ENCODE measurements around the gene PHAX.
A peak's percentile ranks its signal among the peaks of the same experiment; 100 is the strongest.

The PHAX gene

DNA sequence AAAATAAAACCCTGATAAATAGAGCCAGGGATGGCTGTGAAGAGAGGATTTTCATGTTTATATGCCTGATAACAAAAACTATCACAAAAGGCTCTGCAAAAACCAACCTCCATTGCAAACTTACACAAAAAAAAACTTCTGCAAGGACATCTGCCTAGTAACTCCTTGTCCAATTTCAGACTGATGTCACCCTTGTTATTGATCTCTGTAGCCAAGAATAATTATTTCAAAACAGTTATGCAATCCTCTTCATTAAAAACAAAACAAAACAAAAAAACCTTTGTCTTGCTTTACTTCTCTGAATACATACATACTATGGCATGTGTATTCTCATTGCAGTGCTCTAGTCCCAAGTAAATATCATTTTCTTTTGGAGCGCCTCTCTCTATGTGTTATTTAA is 49.7 kb downstream of the PHAX start:
- Histone ChIP-seq H3K27me3 (ENCODE audit: insufficient read depth, poor library complexity, severe bottlenecking) (no peaks in the 10 kb centered on the region), H3K4me3 (replicated peaks; ENCODE audit: insufficient read depth, low read length) (no peak overlapping the region), H3K27ac (replicated peaks) (no peak overlapping the region)
- no peak for DNase-seq (ENCODE audit: low read depth in 1 of 2, low spot score in 1 of 2)
- TF ChIP-seq POLR2AphosphoS5 (IDR thresholded peaks at IDR 0.05; ENCODE audit: low read depth) (no peak), SPI1 (IDR thresholded peaks at IDR 0.05; ENCODE audit: borderline replicate concordance, low read depth) (no peak), GABPA (IDR thresholded peaks at IDR 0.05; ENCODE audit: low read depth) (no peak)

DNA sequence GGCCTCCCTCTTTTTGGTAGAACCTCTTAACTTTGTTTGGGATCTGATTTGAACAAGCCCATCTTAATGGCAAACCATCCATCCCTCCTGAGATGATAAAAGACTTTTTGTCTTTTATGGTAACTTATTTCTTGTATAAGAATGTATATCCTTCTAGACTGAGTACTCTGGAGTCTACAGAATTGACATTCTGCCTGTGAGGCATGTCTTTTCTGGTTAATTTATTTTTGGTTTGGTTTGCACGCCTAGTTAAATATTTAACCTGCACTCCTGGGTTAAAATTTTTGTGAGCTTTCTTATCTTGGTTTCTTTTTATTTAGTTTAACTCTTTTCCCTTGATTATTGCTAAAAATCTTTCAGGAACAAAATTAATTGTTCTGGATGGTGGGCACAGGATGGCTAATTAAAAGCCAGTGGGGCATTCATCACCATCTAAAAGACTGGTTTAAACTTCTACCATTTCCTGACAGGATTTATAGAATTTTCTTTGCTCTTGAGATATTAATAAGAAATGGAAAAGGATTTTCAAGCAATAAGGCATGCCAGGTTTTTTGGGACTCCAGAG is 50.3 kb downstream of the PHAX start:
- Histone ChIP-seq H3K27ac (replicated peaks) (no peak overlapping the region), H3K4me3 (replicated peaks; ENCODE audit: insufficient read depth, low read length) (no peak overlapping the region), H3K27me3 (ENCODE audit: insufficient read depth, poor library complexity, severe bottlenecking) (no peaks in the 10 kb centered on the region)
- DNase-seq (ENCODE audit: low read depth in 1 of 2, low spot score in 1 of 2) = no peak
- TF ChIP-seq SPI1 (IDR thresholded peaks at IDR 0.05; ENCODE audit: borderline replicate concordance, low read depth) (no peak), POLR2AphosphoS5 (IDR thresholded peaks at IDR 0.05; ENCODE audit: low read depth) (no peak), GABPA (IDR thresholded peaks at IDR 0.05; ENCODE audit: low read depth) (no peak)
- TF ChIP-seq, protein P1, sequence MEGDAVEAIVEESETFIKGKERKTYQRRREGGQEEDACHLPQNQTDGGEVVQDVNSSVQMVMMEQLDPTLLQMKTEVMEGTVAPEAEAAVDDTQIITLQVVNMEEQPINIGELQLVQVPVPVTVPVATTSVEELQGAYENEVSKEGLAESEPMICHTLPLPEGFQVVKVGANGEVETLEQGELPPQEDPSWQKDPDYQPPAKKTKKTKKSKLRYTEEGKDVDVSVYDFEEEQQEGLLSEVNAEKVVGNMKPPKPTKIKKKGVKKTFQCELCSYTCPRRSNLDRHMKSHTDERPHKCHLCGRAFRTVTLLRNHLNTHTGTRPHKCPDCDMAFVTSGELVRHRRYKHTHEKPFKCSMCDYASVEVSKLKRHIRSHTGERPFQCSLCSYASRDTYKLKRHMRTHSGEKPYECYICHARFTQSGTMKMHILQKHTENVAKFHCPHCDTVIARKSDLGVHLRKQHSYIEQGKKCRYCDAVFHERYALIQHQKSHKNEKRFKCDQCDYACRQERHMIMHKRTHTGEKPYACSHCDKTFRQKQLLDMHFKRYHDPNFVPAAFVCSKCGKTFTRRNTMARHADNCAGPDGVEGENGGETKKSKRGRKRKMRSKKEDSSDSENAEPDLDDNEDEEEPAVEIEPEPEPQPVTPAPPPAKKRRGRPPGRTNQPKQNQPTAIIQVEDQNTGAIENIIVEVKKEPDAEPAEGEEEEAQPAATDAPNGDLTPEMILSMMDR (IDR thresholded peaks at IDR 0.05; ENCODE audit: insufficient read depth, low read length) = no peak
- TF ChIP-seq, protein P2, sequence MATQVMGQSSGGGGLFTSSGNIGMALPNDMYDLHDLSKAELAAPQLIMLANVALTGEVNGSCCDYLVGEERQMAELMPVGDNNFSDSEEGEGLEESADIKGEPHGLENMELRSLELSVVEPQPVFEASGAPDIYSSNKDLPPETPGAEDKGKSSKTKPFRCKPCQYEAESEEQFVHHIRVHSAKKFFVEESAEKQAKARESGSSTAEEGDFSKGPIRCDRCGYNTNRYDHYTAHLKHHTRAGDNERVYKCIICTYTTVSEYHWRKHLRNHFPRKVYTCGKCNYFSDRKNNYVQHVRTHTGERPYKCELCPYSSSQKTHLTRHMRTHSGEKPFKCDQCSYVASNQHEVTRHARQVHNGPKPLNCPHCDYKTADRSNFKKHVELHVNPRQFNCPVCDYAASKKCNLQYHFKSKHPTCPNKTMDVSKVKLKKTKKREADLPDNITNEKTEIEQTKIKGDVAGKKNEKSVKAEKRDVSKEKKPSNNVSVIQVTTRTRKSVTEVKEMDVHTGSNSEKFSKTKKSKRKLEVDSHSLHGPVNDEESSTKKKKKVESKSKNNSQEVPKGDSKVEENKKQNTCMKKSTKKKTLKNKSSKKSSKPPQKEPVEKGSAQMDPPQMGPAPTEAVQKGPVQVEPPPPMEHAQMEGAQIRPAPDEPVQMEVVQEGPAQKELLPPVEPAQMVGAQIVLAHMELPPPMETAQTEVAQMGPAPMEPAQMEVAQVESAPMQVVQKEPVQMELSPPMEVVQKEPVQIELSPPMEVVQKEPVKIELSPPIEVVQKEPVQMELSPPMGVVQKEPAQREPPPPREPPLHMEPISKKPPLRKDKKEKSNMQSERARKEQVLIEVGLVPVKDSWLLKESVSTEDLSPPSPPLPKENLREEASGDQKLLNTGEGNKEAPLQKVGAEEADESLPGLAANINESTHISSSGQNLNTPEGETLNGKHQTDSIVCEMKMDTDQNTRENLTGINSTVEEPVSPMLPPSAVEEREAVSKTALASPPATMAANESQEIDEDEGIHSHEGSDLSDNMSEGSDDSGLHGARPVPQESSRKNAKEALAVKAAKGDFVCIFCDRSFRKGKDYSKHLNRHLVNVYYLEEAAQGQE (IDR thresholded peaks at IDR 0.05; ENCODE audit: insufficient replicate concordance, low read depth) = no peak

DNA sequence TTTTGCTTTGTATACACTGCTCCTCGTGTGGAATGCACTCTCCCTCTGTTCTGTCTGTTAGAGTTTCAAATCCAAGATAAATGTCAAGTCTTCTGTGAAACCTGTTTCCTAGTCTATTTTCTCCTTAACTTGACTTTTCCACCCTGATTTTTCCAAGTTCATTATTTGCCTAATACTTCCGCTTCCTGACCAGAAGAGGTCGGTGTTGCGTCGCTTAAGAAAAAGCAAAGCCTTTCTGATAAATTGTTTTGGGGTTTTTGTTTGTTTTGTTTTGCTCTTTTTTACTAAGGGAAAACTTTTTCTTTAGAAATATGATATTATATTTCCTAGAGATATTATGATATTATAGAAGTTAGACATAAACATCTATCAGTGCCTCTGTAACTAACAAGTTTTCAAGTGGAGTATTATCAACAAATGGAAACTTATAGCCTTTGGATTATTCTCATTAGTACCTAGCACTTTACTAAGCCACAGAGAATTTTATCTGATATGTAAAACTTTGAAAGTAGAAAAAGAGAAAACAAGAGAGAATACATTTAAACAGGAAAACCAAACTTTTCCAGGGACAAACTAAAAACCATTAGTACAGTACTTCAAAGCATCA is 55.8 kb downstream of the PHAX start:
- no peaks in the 10 kb centered on the region for H3K27me3 ChIP-seq (ENCODE audit: insufficient read depth, poor library complexity, severe bottlenecking)
- H3K27ac ChIP-seq (replicated peaks) = no peak overlapping the region
- TF ChIP-seq, protein P2 (IDR thresholded peaks at IDR 0.05; ENCODE audit: insufficient replicate concordance, low read depth) = no peak
- TF ChIP-seq POLR2AphosphoS5 (IDR thresholded peaks at IDR 0.05; ENCODE audit: low read depth) (no peak), SPI1 (IDR thresholded peaks at IDR 0.05; ENCODE audit: borderline replicate concordance, low read depth) (no peak), GABPA (IDR thresholded peaks at IDR 0.05; ENCODE audit: low read depth) (no peak)
- TF ChIP-seq, protein P1 (IDR thresholded peaks at IDR 0.05; ENCODE audit: insufficient read depth, low read length) = peak; percentile 16
- no peak for DNase-seq (ENCODE audit: low read depth in 1 of 2, low spot score in 1 of 2)
- no peak overlapping the region for H3K4me3 ChIP-seq (replicated peaks; ENCODE audit: insufficient read depth, low read length)

DNA sequence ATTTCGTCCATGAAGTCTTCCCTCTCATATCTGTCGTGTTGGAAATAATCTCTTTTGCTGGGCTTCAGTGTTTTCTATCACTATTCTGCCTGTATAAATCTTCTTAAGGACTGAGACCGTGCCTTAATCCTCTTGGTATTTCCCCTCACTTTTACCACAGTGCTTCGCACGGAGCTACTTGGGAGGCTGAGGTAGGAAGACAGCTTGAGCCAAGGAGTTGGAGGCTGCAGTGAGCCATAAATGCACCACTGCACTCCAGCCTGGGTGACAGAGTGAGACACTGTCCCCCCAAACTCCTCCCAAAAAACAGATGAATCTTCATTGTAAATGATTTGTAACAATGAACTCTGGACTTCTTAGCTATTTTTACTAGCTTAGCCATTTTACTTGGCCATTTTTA is 57.8 kb downstream of the PHAX start:
- H3K4me3 ChIP-seq (replicated peaks; ENCODE audit: insufficient read depth, low read length) = no peak overlapping the region
- TF ChIP-seq, protein P2 (IDR thresholded peaks at IDR 0.05; ENCODE audit: insufficient replicate concordance, low read depth) = no peak
- TF ChIP-seq GABPA (IDR thresholded peaks at IDR 0.05; ENCODE audit: low read depth) (no peak), POLR2AphosphoS5 (IDR thresholded peaks at IDR 0.05; ENCODE audit: low read depth) (no peak), SPI1 (IDR thresholded peaks at IDR 0.05; ENCODE audit: borderline replicate concordance, low read depth) (no peak)
- DNase-seq (ENCODE audit: low read depth in 1 of 2, low spot score in 1 of 2) = no peak
- H3K27ac ChIP-seq (replicated peaks) = no peak overlapping the region
- no peaks in the 10 kb centered on the region for H3K27me3 ChIP-seq (ENCODE audit: insufficient read depth, poor library complexity, severe bottlenecking)

Data from HL-60 (cell line).